Panc1 (cell line): ENCODE data around the gene MSANTD3.

Experiments used
- POLR2AphosphoS5 ChIP-seq: IDR thresholded peaks from 2 replicates; pipeline ENCODE4 v1.6.1; 2012; ENCODE audit warnings: mild to moderate bottlenecking, low read depth, low read length, moderate library complexity
- SIN3A ChIP-seq: IDR thresholded peaks from 2 replicates; pipeline ENCODE4 v1.6.1; 2012; ENCODE audit warnings: low read depth, mild to moderate bottlenecking, low read length, moderate library complexity, borderline replicate concordance; ENCODE audit not compliant: insufficient read depth
- TF ChIP-seq, protein P1 (sequence below): fragments of 450-650 bp; IDR thresholded peaks from 2 replicates; pipeline ENCODE4 v1.5.1; 2017; ENCODE audit warnings: mild to moderate bottlenecking
- TF ChIP-seq, protein P2 (sequence below), 2 experiments: IDR thresholded peaks; 2 replicates each; pipeline ENCODE4 v1.6.1; 2011 to 2012; ENCODE audit warnings: low read depth in 2 of 2, control low read depth in 1 of 2, low read length in 1 of 2, mild to moderate bottlenecking in 1 of 2, moderate library complexity in 1 of 2; ENCODE audit not compliant: insufficient read depth in 1 of 2

DNA sequence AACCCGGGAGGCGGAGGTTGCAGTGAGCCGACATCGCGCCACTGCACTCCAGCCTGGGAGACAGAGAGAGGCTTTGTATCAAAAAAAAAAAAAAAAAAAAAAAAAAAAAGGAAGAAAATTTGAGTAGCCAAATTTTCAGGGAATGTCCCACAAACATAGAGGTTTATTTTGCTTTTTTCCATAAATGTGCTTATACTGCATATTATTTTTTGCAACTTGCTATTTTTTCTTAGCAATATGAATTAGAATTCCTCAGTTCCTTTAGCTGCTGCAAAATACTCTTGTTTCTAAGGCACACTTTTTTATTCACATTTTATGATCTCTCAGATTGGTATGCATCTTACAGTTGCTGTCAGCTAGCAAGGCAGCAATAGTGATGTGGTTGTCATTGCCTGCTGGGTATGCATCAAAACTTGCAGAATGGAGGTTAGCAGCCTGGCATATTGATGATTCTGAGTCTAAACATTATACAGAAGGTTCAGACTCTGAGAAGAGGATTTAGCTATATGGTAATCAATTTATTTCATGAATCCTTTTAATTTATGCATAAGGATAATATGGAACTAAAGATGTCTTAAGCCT, 13.0 kb upstream of the MSANTD3 start:
- TF ChIP-seq, protein P1, sequence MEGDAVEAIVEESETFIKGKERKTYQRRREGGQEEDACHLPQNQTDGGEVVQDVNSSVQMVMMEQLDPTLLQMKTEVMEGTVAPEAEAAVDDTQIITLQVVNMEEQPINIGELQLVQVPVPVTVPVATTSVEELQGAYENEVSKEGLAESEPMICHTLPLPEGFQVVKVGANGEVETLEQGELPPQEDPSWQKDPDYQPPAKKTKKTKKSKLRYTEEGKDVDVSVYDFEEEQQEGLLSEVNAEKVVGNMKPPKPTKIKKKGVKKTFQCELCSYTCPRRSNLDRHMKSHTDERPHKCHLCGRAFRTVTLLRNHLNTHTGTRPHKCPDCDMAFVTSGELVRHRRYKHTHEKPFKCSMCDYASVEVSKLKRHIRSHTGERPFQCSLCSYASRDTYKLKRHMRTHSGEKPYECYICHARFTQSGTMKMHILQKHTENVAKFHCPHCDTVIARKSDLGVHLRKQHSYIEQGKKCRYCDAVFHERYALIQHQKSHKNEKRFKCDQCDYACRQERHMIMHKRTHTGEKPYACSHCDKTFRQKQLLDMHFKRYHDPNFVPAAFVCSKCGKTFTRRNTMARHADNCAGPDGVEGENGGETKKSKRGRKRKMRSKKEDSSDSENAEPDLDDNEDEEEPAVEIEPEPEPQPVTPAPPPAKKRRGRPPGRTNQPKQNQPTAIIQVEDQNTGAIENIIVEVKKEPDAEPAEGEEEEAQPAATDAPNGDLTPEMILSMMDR: no peak
- TF ChIP-seq POLR2AphosphoS5 (no peak), SIN3A (no peak)
- TF ChIP-seq, protein P2, sequence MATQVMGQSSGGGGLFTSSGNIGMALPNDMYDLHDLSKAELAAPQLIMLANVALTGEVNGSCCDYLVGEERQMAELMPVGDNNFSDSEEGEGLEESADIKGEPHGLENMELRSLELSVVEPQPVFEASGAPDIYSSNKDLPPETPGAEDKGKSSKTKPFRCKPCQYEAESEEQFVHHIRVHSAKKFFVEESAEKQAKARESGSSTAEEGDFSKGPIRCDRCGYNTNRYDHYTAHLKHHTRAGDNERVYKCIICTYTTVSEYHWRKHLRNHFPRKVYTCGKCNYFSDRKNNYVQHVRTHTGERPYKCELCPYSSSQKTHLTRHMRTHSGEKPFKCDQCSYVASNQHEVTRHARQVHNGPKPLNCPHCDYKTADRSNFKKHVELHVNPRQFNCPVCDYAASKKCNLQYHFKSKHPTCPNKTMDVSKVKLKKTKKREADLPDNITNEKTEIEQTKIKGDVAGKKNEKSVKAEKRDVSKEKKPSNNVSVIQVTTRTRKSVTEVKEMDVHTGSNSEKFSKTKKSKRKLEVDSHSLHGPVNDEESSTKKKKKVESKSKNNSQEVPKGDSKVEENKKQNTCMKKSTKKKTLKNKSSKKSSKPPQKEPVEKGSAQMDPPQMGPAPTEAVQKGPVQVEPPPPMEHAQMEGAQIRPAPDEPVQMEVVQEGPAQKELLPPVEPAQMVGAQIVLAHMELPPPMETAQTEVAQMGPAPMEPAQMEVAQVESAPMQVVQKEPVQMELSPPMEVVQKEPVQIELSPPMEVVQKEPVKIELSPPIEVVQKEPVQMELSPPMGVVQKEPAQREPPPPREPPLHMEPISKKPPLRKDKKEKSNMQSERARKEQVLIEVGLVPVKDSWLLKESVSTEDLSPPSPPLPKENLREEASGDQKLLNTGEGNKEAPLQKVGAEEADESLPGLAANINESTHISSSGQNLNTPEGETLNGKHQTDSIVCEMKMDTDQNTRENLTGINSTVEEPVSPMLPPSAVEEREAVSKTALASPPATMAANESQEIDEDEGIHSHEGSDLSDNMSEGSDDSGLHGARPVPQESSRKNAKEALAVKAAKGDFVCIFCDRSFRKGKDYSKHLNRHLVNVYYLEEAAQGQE (IDR thresholded peaks at IDR 0.05; ENCODE audit: insufficient read depth in 1 of 2, low read depth in 2 of 2, low read length in 1 of 2): no peak
